Thyroid gland (tissue), 4 donors: ENCODE results near the gene DCPS.

ENCODE experiments used
- POLR2A ChIP-seq, 2 donors: fragments of 450-650 bp; IDR thresholded peaks; one replicate each; pipeline ENCODE4 v1.6.1; 2017; ENCODE audit warnings: antibody characterized with exemption in 2 of 2, mild to moderate bottlenecking in 2 of 2, moderate library complexity in 1 of 2
- TF ChIP-seq, protein P1 (sequence below), 6 experiments: fragments of 200-600 bp in 3 of 6; fragments of 450-650 bp in 3 of 6; sonication (generic) in 3 of 6; IDR thresholded peaks; one replicate each; pipeline ENCODE4 v1.5.1; 2016 to 2019; ENCODE audit warnings: antibody characterized with exemption in 6 of 6, mild to moderate bottlenecking in 2 of 6, inconsistent platforms in 1 of 6, moderate library complexity in 1 of 6

- TF ChIP-seq, protein P1, sequence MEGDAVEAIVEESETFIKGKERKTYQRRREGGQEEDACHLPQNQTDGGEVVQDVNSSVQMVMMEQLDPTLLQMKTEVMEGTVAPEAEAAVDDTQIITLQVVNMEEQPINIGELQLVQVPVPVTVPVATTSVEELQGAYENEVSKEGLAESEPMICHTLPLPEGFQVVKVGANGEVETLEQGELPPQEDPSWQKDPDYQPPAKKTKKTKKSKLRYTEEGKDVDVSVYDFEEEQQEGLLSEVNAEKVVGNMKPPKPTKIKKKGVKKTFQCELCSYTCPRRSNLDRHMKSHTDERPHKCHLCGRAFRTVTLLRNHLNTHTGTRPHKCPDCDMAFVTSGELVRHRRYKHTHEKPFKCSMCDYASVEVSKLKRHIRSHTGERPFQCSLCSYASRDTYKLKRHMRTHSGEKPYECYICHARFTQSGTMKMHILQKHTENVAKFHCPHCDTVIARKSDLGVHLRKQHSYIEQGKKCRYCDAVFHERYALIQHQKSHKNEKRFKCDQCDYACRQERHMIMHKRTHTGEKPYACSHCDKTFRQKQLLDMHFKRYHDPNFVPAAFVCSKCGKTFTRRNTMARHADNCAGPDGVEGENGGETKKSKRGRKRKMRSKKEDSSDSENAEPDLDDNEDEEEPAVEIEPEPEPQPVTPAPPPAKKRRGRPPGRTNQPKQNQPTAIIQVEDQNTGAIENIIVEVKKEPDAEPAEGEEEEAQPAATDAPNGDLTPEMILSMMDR (IDR thresholded peaks at IDR 0.05), result no peak
- no peak for TF ChIP-seq POLR2A (IDR thresholded peaks at IDR 0.05)
These were observed 22.1 kb upstream of the DCPS start for GRCh38 chr11:126281666-126282175.
